GF-D8 (cell line): ENCODE measurements around the gene PRR20E.
"Not testable (repeated sequence)": the region's sequence is repeated elsewhere in the genome, so short reads cannot be mapped to it uniquely, and the experiment has no call there.

Experiments used
- DNase-seq: peaks from one replicate; lab custom pipeline; 2025; lab: John Stamatoyannopoulos, UW

Gene PRR20E

GRCh38 chr13:57166897-57167296, at the start of gene PRR20E:
TSS of gene PRR20E (plus strand) at chr13:57167197. CDS start at chr13:57167584, 387 bp downstream.
- not testable (repeated sequence) for DNase-seq

- DNase-seq, result no peak
Observed at GRCh38 chr13:57123681-57124080, 43.3 kb upstream of the PRR20E start.

- no peak for DNase-seq
Observed at GRCh38 chr13:57128909-57129308, 38.1 kb upstream of the PRR20E start.

- no peak for DNase-seq
Observed at GRCh38 chr13:57136093-57136492, 30.9 kb upstream of the PRR20E start.

GRCh38 chr13:57137585-57137984, 29.4 kb upstream of the PRR20E start:
- DNase-seq, result no peak

GRCh38 chr13:57138988-57139387, 28.0 kb upstream of the PRR20E start:
- DNase-seq, result no peak

- DNase-seq, result not testable (repeated sequence)
Observed at GRCh38 chr13:57139781-57140180, 27.2 kb upstream of the PRR20E start.

- DNase-seq, result not testable (repeated sequence)
Observed at GRCh38 chr13:57140235-57140968, 26.6 kb upstream of the PRR20E start, which contains the start of gene PRR20A. TSS of gene PRR20A (plus strand) at chr13:57140918. CDS start at chr13:57141305, 387 bp downstream.

- DNase-seq, result not testable (repeated sequence)
Observed at GRCh38 chr13:57147188-57147587, 19.8 kb upstream of the PRR20E start, which contains the start of gene PRR20B. TSS of gene PRR20B (plus strand) at chr13:57147488. CDS start at chr13:57147875, 387 bp downstream.

- DNase-seq, result not testable (repeated sequence)
Observed at GRCh38 chr13:57148106-57148505, 18.9 kb upstream of the PRR20E start.

- DNase-seq, result not testable (repeated sequence)
Observed at GRCh38 chr13:57153761-57154160, 13.2 kb upstream of the PRR20E start, which contains the start of gene PRR20C. TSS of gene PRR20C (plus strand) at chr13:57154061. CDS start at chr13:57154448, 387 bp downstream.

- DNase-seq, result not testable (repeated sequence)
Observed at GRCh38 chr13:57160332-57160731, 6.7 kb upstream of the PRR20E start, which contains the start of gene PRR20D. TSS of gene PRR20D (plus strand) at chr13:57160632. CDS start at chr13:57161019, 387 bp downstream.

- DNase-seq, result no peak
Observed at GRCh38 chr13:57191667-57192066, 24.7 kb downstream of the PRR20E start.

- no peak for DNase-seq
Observed at GRCh38 chr13:57212989-57213388, 46.0 kb downstream of the PRR20E start.
